ENCODE measurements around the gene LRRC42.
"Not testable (repeated sequence)": the region's sequence is repeated elsewhere in the genome, so short reads cannot be mapped to it uniquely, and the experiment has no call there.

Gene LRRC42

DNA sequence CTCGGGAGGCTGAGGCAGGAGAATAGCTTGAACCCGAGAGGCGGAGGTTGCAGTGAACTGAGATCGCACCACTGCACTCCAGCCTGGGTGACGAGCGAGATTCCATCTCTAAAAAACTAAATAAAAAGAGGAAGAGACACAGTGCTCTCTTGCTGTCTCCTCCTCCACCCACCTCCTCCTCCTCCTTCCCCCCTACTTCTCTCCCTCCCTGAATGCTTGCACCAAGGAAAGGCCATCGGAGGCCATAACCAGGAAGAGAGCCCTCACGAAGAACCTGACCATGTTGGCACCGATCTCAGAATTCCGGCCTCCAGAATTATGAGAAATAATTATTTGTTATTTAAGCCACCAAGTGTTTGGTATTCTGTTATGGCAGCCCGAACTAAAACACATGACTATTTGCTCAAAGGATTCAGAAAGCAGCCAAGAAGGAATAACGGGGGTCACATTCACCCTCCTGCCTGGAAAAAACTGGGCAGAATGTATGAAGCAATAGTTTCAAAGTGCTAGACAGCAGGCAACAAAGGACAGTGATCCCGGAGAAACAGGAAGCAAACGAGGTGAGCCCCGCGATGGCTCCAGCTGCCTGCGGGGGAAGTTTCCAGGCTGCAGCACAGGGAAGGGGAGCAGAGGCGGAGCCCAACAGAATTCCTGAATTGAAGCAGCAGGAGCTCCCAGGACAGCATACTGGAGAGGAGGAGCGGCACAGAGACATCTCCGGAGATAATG is 36.0 kb downstream of the LRRC42 start:
- FAIRE-seq: no peak
- no peak for DNase-seq (ENCODE audit: insufficient read length, low spot score)
- TF ChIP-seq POLR2AphosphoS5 (IDR thresholded peaks at IDR 0.05; ENCODE audit: low read depth, low read length) (no peak), POLR2A (IDR thresholded peaks at IDR 0.05; ENCODE audit: low read depth, low read length) (no peak), SPI1 (IDR thresholded peaks at IDR 0.05; ENCODE audit: low read depth, low read length) (no peak), POU2F2 (IDR thresholded peaks at IDR 0.05; ENCODE audit: low read depth, low read length) (no peak), PAX5 (IDR thresholded peaks at IDR 0.05; ENCODE audit: insufficient read depth, low read length, severe bottlenecking) (no peak), TAF1 (IDR thresholded peaks at IDR 0.05; ENCODE audit: low read depth, low read length) (no peak)

DNA sequence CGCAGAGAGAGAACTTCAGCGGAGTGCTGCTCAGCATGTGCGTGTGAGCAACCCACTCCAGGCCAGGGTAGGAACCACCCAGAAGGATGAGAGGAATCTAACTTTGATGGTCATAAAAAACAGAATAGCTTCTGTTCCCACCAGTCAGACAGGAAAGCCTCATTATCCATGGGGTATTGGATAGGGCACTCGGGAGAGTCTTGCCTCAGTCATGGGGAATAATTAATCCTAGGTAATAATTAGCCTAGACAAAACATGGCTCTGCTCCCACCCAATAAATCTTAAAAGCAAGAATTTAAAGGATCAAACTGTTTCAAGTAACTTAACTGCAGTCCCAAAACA is 36.6 kb downstream of the LRRC42 start:
- FAIRE-seq: no peak
- DNase-seq (ENCODE audit: insufficient read length, low spot score): no peak
- TF ChIP-seq POLR2A (IDR thresholded peaks at IDR 0.05; ENCODE audit: low read depth, low read length) (no peak), PAX5 (IDR thresholded peaks at IDR 0.05; ENCODE audit: insufficient read depth, low read length, severe bottlenecking) (no peak), TAF1 (IDR thresholded peaks at IDR 0.05; ENCODE audit: low read depth, low read length) (no peak), SPI1 (IDR thresholded peaks at IDR 0.05; ENCODE audit: low read depth, low read length) (no peak), POLR2AphosphoS5 (IDR thresholded peaks at IDR 0.05; ENCODE audit: low read depth, low read length) (no peak), POU2F2 (IDR thresholded peaks at IDR 0.05; ENCODE audit: low read depth, low read length) (no peak)

DNA sequence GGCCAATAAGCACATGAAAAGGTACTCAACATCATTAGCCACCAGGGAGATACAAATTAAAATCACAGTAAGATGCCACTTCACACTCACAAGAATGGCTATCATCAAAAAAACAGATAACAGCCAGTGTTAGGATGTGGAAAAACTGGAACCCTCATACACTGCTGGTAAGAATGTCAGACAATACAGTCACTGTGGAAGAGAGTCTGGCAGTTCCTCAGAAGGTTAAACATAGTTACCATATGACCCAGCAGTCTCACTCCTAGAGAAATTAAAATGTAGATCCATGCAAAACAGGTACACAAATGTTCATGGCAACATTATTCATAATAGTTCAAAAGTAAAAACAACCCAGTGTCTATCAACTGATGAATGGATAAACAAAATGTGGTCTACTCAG is 38.6 kb downstream of the LRRC42 start:
- no peak for TF ChIP-seq POU2F2 (IDR thresholded peaks at IDR 0.05; ENCODE audit: low read depth, low read length)
- TF ChIP-seq PAX5 (IDR thresholded peaks at IDR 0.05; ENCODE audit: insufficient read depth, low read length, severe bottlenecking): no peak
- no peak for TF ChIP-seq TAF1 (IDR thresholded peaks at IDR 0.05; ENCODE audit: low read depth, low read length)
- TF ChIP-seq SPI1 (IDR thresholded peaks at IDR 0.05; ENCODE audit: low read depth, low read length): no peak
- TF ChIP-seq POLR2AphosphoS5 (IDR thresholded peaks at IDR 0.05; ENCODE audit: low read depth, low read length): no peak
- no peak for TF ChIP-seq POLR2A (IDR thresholded peaks at IDR 0.05; ENCODE audit: low read depth, low read length)
- DNase-seq (ENCODE audit: insufficient read length, low spot score) (no peak), FAIRE-seq (no peak)

DNA sequence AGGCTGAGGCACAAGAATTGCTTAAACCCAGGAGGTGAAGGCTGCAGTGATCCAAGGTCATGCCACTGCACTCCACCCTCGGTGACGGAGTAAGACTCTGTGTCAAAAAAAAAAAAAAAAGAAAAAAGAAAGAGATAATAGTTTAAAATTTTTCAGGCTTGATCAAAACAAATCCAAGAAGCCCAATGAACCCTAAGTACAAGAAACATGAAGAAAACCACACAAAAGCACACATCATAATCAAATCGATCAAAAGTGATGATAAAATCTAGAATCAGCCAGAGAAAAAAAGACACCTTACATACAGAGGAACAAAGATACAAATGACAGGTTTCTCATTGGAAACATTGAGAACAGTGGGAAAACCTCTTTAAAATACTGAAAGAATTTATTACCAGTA is 40.3 kb downstream of the LRRC42 start:
- no peak for TF ChIP-seq SPI1 (IDR thresholded peaks at IDR 0.05; ENCODE audit: low read depth, low read length)
- TF ChIP-seq POLR2AphosphoS5 (IDR thresholded peaks at IDR 0.05; ENCODE audit: low read depth, low read length): no peak
- TF ChIP-seq TAF1 (IDR thresholded peaks at IDR 0.05; ENCODE audit: low read depth, low read length): no peak
- no peak for TF ChIP-seq PAX5 (IDR thresholded peaks at IDR 0.05; ENCODE audit: insufficient read depth, low read length, severe bottlenecking)
- DNase-seq (ENCODE audit: insufficient read length, low spot score) (no peak), FAIRE-seq (no peak)

DNA sequence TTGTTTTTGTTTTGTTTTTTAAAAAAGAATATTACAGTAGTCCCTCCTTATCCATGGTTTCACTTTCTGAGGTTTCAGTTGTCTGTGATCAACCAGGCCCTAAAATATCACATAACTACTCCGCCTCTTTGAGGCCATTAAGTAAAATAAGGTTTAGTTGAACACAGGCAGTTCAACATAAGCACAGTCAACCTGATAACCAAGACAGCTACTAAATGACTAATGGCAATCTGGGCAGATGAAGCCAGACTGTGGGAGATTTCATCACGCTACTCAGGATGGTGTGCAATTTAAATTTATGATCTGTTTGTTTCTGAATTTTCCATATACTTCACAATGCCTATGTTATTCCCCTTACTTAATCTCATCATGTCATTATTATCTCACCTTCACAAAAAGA is 41.7 kb downstream of the LRRC42 start:
- no peak for FAIRE-seq
- TF ChIP-seq POLR2AphosphoS5 (IDR thresholded peaks at IDR 0.05; ENCODE audit: low read depth, low read length): no peak
- no peak for TF ChIP-seq POLR2A (IDR thresholded peaks at IDR 0.05; ENCODE audit: low read depth, low read length)
- TF ChIP-seq POU2F2 (IDR thresholded peaks at IDR 0.05; ENCODE audit: low read depth, low read length): no peak
- no peak for TF ChIP-seq PAX5 (IDR thresholded peaks at IDR 0.05; ENCODE audit: insufficient read depth, low read length, severe bottlenecking)
- no peak for TF ChIP-seq TAF1 (IDR thresholded peaks at IDR 0.05; ENCODE audit: low read depth, low read length)
- no peak for TF ChIP-seq SPI1 (IDR thresholded peaks at IDR 0.05; ENCODE audit: low read depth, low read length)
- DNase-seq (ENCODE audit: insufficient read length, low spot score): no peak

DNA sequence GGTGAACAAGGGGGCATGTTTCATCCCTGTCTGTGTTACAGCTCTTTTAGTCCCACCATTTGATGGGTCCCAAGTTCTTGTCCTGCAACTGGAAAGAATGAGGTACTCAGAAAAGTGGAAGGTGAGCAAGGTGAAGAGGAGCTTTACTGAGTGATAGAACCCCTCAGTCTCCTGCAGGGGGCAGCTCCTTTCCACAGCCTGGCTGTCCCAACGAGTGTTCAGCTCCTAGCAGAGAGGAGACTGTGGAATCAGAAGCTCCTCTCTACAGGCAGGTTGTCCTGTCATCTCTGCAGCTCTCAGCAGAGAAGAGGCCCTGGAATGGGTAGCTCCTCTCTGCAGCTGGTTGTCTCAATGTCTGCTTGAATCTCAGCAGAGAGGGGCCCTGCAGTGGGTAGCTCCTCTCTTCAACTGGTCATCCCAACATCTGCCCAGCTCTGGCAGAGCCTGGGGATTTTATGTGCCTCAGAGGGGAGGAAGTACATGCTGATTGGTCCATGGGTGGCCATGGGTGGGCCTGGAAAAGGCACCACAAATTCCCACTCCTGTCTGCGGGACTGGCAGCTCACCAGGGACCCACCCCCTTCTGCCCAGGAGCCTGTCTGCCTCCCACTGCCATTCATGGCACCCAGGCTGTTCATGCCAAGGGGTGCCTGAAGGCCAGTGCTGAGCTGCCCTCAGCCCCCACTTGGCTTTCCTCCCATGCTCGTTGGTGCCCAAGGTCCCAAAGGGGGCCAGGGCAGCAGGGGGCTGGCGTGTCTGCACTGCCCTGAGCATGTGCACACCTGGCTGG is 46.1 kb downstream of the LRRC42 start:
- DNase-seq (ENCODE audit: insufficient read length, low spot score) (no peak), FAIRE-seq (no peak)
- TF ChIP-seq PAX5 (IDR thresholded peaks at IDR 0.05; ENCODE audit: insufficient read depth, low read length, severe bottlenecking) (no peak), POU2F2 (IDR thresholded peaks at IDR 0.05; ENCODE audit: low read depth, low read length) (no peak), POLR2A (IDR thresholded peaks at IDR 0.05; ENCODE audit: low read depth, low read length) (no peak), POLR2AphosphoS5 (IDR thresholded peaks at IDR 0.05; ENCODE audit: low read depth, low read length) (no peak), TAF1 (IDR thresholded peaks at IDR 0.05; ENCODE audit: low read depth, low read length) (no peak), SPI1 (IDR thresholded peaks at IDR 0.05; ENCODE audit: low read depth, low read length) (no peak)

DNA sequence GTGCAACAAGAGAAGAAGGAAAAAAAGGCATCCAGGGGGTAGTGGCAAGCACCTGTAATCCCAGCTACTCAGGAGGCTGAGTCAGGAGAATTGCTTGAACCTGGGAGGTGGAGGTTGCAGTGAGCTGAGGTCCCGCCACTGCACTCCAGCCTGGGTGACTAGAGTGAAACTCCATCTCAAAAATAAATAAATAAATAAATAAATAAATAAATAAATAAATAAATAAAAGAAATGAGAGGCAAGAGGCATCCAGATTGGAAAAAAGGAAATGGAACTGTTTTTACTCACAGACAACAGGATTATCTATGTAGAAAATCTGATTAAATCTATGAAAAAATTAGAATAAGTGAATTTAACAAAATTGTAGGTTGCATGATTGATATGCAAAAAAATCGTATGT is 48.4 kb downstream of the LRRC42 start:
- FAIRE-seq; DNase-seq (ENCODE audit: insufficient read length, low spot score): not testable (repeated sequence)

DNA sequence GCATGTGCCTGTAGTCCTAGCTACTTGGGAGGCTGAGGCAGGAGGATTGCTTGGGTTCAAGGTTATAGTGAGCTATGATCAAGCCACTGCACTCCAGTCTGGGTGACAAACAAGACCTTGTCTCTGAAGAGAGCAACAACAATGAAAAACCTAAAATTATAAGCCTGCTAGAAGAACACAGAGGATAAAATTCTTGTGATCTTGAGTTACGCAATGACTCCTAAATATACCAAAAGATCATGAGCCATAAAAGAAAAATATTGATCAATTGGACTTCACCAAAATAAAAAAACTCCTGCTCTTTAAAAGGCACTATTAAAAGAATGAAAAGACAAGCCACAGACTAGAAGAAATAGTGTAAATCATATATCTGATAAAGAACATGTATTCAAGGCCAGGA is 49.5 kb downstream of the LRRC42 start:
- no peak for FAIRE-seq
- no peak for DNase-seq (ENCODE audit: insufficient read length, low spot score)
- TF ChIP-seq POLR2A (IDR thresholded peaks at IDR 0.05; ENCODE audit: low read depth, low read length): no peak
- no peak for TF ChIP-seq POLR2AphosphoS5 (IDR thresholded peaks at IDR 0.05; ENCODE audit: low read depth, low read length)
- TF ChIP-seq PAX5 (IDR thresholded peaks at IDR 0.05; ENCODE audit: insufficient read depth, low read length, severe bottlenecking): no peak
- TF ChIP-seq TAF1 (IDR thresholded peaks at IDR 0.05; ENCODE audit: low read depth, low read length): no peak
- no peak for TF ChIP-seq POU2F2 (IDR thresholded peaks at IDR 0.05; ENCODE audit: low read depth, low read length)
- no peak for TF ChIP-seq SPI1 (IDR thresholded peaks at IDR 0.05; ENCODE audit: low read depth, low read length)

DNA sequence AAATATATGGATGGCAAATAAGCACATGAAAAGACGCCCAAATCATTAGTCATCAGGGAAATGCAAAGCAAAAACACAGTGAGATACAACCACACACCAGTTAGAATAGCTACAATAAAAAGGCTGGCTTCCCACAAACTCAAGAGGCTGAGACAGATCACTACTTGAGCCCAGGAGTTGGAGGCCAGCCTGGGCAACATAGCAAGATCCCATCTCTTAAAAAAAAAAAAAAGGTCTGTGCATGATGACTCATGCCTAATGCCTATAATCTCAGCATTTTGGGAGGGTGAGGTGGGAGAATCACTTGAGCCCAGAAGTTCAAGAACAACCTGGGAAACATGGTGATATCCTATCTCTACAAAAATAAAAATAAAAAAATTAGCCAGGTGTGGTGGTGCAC is 52.1 kb downstream of the LRRC42 start:
- no peak for FAIRE-seq
- DNase-seq (ENCODE audit: insufficient read length, low spot score): no peak
- no peak for TF ChIP-seq SPI1 (IDR thresholded peaks at IDR 0.05; ENCODE audit: low read depth, low read length)
- TF ChIP-seq TAF1 (IDR thresholded peaks at IDR 0.05; ENCODE audit: low read depth, low read length): no peak
- no peak for TF ChIP-seq POU2F2 (IDR thresholded peaks at IDR 0.05; ENCODE audit: low read depth, low read length)
- TF ChIP-seq POLR2AphosphoS5 (IDR thresholded peaks at IDR 0.05; ENCODE audit: low read depth, low read length): no peak
- TF ChIP-seq PAX5 (IDR thresholded peaks at IDR 0.05; ENCODE audit: insufficient read depth, low read length, severe bottlenecking): no peak
- TF ChIP-seq POLR2A (IDR thresholded peaks at IDR 0.05; ENCODE audit: low read depth, low read length): no peak

DNA sequence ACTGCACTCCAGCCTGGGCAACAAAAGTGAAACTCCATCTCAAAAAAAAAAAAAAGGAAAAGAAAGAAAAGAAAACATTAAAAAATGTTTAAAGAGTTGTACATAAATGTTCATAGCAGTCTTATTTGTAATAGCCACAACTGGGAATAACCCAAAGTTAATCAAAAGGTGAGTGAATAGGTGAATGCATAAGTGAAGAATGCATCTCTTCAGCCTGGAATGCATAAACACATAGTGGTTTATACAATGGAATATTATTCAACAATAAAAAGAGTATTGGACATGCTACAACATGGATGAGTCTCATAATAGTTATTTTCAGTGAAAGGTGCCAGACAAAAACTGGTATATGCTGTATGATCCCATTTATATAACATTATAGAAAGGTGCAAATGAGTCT is 53.8 kb downstream of the LRRC42 start:
- TF ChIP-seq TAF1 (IDR thresholded peaks at IDR 0.05; ENCODE audit: low read depth, low read length) (no peak), POLR2A (IDR thresholded peaks at IDR 0.05; ENCODE audit: low read depth, low read length) (no peak), POU2F2 (IDR thresholded peaks at IDR 0.05; ENCODE audit: low read depth, low read length) (no peak)
- DNase-seq (ENCODE audit: insufficient read length, low spot score) (no peak), FAIRE-seq (no peak)
